Measurements from ENCODE around the gene USP25. TPM values are rescaled to one million over a fixed set of nuclear protein-coding genes. Genes with fewer than 3 reads are reported as not detected.

USP25 gene
- total RNA-seq, 5 donors from 2014 or later (not counting 1 experiment from before 2014, with no cell fraction given), result 59.8 to 74.2 (median 61.9) TPM

DNA sequence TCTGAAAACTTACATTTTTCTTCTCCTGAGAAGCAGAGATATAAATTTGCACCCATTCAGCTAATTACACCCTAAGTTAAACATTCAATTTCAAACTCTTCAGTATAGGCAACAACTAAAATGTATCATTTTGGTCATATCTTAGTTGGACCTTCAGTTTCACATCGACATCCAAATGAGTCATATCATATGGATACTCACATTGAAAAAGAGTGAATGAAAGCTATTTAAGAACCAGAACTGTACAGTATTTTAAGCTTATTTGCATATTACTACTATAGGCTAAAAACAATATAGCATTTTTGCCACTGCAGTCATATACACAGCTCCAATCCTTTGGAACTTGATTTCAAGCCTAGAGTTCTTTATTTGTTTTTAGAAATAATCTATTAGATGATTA lies 33.6 kb downstream of the USP25 start:
- CTCF ChIA-PET, result interaction anchor here in 1 of 2 donors (0.5 kb wide), 2 partner anchors 118 to 210 kb away, joined by 3 read pairs; no protein-coding TSS in a partner anchor
- Histone ChIP-seq H3K27me3 (replicated peaks in 1 of 2; ENCODE audit: control insufficient read depth in 2 of 2, extremely low read depth in 1 of 2, insufficient read depth in 2 of 2, low read length in 1 of 2) (no peaks in the 10 kb centered on the region), H3K36me3 (ENCODE audit: control insufficient read depth in 2 of 2, extremely low read depth in 1 of 2, insufficient read depth in 1 of 2, low read length in 1 of 2) (peaks cover 7 to 12% of the 10 kb centered on the region in 2 donors), H3K4me1 (ENCODE audit: control insufficient read depth in 1 of 2, extremely low read depth in 1 of 2, insufficient read depth in 2 of 2, low read length in 2 of 2) (peaks cover 0 to 6% of the 10 kb centered on the region in 2 experiments), H3K27ac (ENCODE audit: low read length) (no peak overlapping the region), H3K4me3 (ENCODE audit: control insufficient read depth in 1 of 2, extremely low read depth in 1 of 2, low read length in 1 of 2) (no peak overlapping the region), H3K9me3 (no peaks in the 10 kb centered on the region)
- Mint-ChIP-seq H3K27ac (peak overlapping the region in 1 of 2 donors; percentile 41), H3K9me3 (peaks cover 0 to 6% (median 2%) of the 10 kb centered on the region in 3 donors), H3K36me3 (peaks cover 48% of the 10 kb centered on the region), H3K27me3 (no peaks in the 10 kb centered on the region), H3K4me1 (peaks cover 72 to 74% (median 73%) of the 10 kb centered on the region in 3 donors), H3K4me3 (no peak overlapping the region)
- ATAC-seq (replicated peaks in 1 of 4) (no peak), DNase-seq (no peak)
- POLR2A ChIA-PET, result no interaction called here
- no CpG with 5 or more reads among the region's 1 CpG for WGBS (ENCODE audit: insufficient coverage)

DNA sequence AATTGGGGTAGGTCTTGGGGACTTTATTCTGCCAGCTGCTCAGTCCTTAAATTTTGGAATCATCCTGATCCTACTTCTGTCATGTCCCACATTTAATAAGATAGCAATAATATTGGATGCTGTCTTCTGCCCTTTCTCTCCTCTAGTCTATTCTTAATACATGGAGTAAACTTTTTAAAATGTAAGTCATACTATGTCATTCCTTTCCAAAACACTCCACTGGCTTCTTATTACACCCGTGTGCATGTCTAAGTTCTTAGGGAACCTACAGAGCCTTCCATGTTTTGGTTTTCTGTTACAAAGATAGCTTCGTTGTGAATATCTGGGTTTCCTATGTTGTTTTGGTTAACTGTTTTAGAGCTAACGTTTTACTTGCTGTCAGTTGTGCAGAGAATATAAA lies 35.1 kb downstream of the USP25 start:
- H3K36me3 ChIP-seq (ENCODE audit: control insufficient read depth in 2 of 2, extremely low read depth in 1 of 2, insufficient read depth in 1 of 2, low read length in 1 of 2), result peaks cover 7 to 12% of the 10 kb centered on the region in 2 donors
- no peak overlapping the region for H3K4me3 ChIP-seq (ENCODE audit: control insufficient read depth in 1 of 2, extremely low read depth in 1 of 2, low read length in 1 of 2)
- ChIA-PET POLR2A (interaction anchor here in 1 of 2 donors (0.7 kb wide), 1 partner anchor 36 kb away, joined by 12 read pairs; no protein-coding TSS in a partner anchor), CTCF (no interaction called here)
- no peaks in the 10 kb centered on the region for H3K9me3 ChIP-seq
- H3K27ac ChIP-seq (ENCODE audit: low read length), result no peak overlapping the region
- peaks cover 0 to 6% of the 10 kb centered on the region in 2 experiments for H3K4me1 ChIP-seq (ENCODE audit: control insufficient read depth in 1 of 2, extremely low read depth in 1 of 2, insufficient read depth in 2 of 2, low read length in 2 of 2)
- Mint-ChIP-seq H3K27ac (no peak overlapping the region), H3K9me3 (peaks cover 0 to 6% (median 2%) of the 10 kb centered on the region in 3 donors), H3K36me3 (peaks cover 53% of the 10 kb centered on the region), H3K4me3 (no peak overlapping the region), H3K27me3 (no peaks in the 10 kb centered on the region), H3K4me1 (peaks cover 69 to 73% (median 72%) of the 10 kb centered on the region in 3 donors)
- DNase-seq, result no peak
- WGBS (ENCODE audit: insufficient coverage), result 100% methylated on average over 1 of the region's 3 CpGs
- H3K27me3 ChIP-seq (replicated peaks in 1 of 2; ENCODE audit: control insufficient read depth in 2 of 2, extremely low read depth in 1 of 2, insufficient read depth in 2 of 2, low read length in 1 of 2), result no peaks in the 10 kb centered on the region
- ATAC-seq (replicated peaks in 1 of 4), result no peak

GRCh38 chr21:15766952-15767603 lies 37.3 kb downstream of the USP25 start:
- H3K27me3 Mint-ChIP-seq, result no peaks in the 10 kb centered on the region
- no peaks in the 10 kb centered on the region for H3K9me3 ChIP-seq
- ChIA-PET CTCF (interaction anchor here in 1 of 2 donors (0.5 kb wide), 1 partner anchor 33 kb away, joined by 3 read pairs; no protein-coding TSS in a partner anchor), POLR2A (interaction anchor here (0.6 to 1.2 kb wide), 3 partner anchors 11 to 33 kb away, joined by 3 to 4 read pairs (median 3); no protein-coding TSS in a partner anchor)
- H3K27ac ChIP-seq (ENCODE audit: low read length), result no peak overlapping the region
- peaks cover 0 to 1% (median 1%) of the 10 kb centered on the region in 3 donors for H3K9me3 Mint-ChIP-seq
- ATAC-seq (replicated peaks in 1 of 4) (no peak), DNase-seq (no peak)
- H3K27ac Mint-ChIP-seq, result peak overlapping the region in 1 of 2 donors; percentile 45
- H3K36me3 Mint-ChIP-seq, result peaks cover 58% of the 10 kb centered on the region
- WGBS (ENCODE audit: insufficient coverage), result no CpG with 5 or more reads among the region's 1 CpG
- H3K4me3 ChIP-seq (ENCODE audit: control insufficient read depth in 1 of 2, extremely low read depth in 1 of 2, low read length in 1 of 2), result no peak overlapping the region
- H3K4me1 Mint-ChIP-seq, result peaks cover 65 to 71% (median 69%) of the 10 kb centered on the region in 3 donors
- no peaks in the 10 kb centered on the region for H3K4me1 ChIP-seq (ENCODE audit: control insufficient read depth in 1 of 2, extremely low read depth in 1 of 2, insufficient read depth in 2 of 2, low read length in 2 of 2)
- peaks cover 0 to 12% of the 10 kb centered on the region in 2 donors for H3K36me3 ChIP-seq (ENCODE audit: control insufficient read depth in 2 of 2, extremely low read depth in 1 of 2, insufficient read depth in 1 of 2, low read length in 1 of 2)
- H3K27me3 ChIP-seq (replicated peaks in 1 of 2; ENCODE audit: control insufficient read depth in 2 of 2, extremely low read depth in 1 of 2, insufficient read depth in 2 of 2, low read length in 1 of 2), result no peaks in the 10 kb centered on the region
- H3K4me3 Mint-ChIP-seq, result no peak overlapping the region

GRCh38 chr21:15768045-15768601 lies 38.3 kb downstream of the USP25 start:
- H3K4me1 Mint-ChIP-seq, result peaks cover 62 to 71% (median 69%) of the 10 kb centered on the region in 3 donors
- ChIA-PET CTCF (no interaction called here), POLR2A (no interaction called here)
- DNase-seq, result no peak
- no peaks in the 10 kb centered on the region for H3K9me3 ChIP-seq
- no CpG with 5 or more reads among the region's 5 CpGs for WGBS (ENCODE audit: insufficient coverage)
- peaks cover 58% of the 10 kb centered on the region for H3K36me3 Mint-ChIP-seq
- H3K4me3 Mint-ChIP-seq, result no peak overlapping the region
- no peaks in the 10 kb centered on the region for H3K27me3 Mint-ChIP-seq
- H3K4me1 ChIP-seq (ENCODE audit: control insufficient read depth in 1 of 2, extremely low read depth in 1 of 2, insufficient read depth in 2 of 2, low read length in 2 of 2), result no peaks in the 10 kb centered on the region
- H3K27ac Mint-ChIP-seq, result no peak overlapping the region
- no peak overlapping the region for H3K27ac ChIP-seq (ENCODE audit: low read length)
- no peaks in the 10 kb centered on the region for H3K27me3 ChIP-seq (replicated peaks in 1 of 2; ENCODE audit: control insufficient read depth in 2 of 2, extremely low read depth in 1 of 2, insufficient read depth in 2 of 2, low read length in 1 of 2)
- H3K36me3 ChIP-seq (ENCODE audit: control insufficient read depth in 2 of 2, extremely low read depth in 1 of 2, insufficient read depth in 1 of 2, low read length in 1 of 2), result peaks cover 0 to 8% of the 10 kb centered on the region in 2 donors
- H3K9me3 Mint-ChIP-seq, result no peaks in the 10 kb centered on the region
- H3K4me3 ChIP-seq (ENCODE audit: control insufficient read depth in 1 of 2, extremely low read depth in 1 of 2, low read length in 1 of 2), result no peak overlapping the region
- ATAC-seq (replicated peaks in 1 of 4), result no peak

DNA sequence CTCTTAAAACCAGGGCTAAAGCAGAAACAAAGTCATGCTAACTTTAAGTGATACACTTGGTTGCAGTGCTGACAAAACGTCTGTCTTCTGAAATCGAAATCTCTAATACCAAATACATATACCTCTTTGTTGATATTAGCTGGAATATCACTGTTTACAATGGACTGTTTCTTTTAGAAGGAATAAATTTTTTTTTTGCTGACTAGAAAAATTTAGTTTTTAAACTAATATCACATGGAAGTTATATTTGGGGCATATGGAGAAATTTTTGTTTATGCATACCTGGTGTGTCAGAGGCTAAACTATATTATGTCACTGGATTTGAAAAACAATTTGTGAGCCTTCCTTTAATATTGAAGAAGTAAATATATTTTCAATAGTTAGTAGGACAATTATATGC lies 39.1 kb downstream of the USP25 start:
- H3K4me1 Mint-ChIP-seq, result peaks cover 60 to 72% (median 72%) of the 10 kb centered on the region in 3 donors
- ChIA-PET POLR2A (no interaction called here), CTCF (no interaction called here)
- no peak overlapping the region for H3K27ac ChIP-seq (ENCODE audit: low read length)
- H3K27me3 ChIP-seq (replicated peaks in 1 of 2; ENCODE audit: control insufficient read depth in 2 of 2, extremely low read depth in 1 of 2, insufficient read depth in 2 of 2, low read length in 1 of 2), result no peaks in the 10 kb centered on the region
- no peaks in the 10 kb centered on the region for H3K9me3 Mint-ChIP-seq
- H3K27ac Mint-ChIP-seq, result no peak overlapping the region
- no peaks in the 10 kb centered on the region for H3K4me1 ChIP-seq (ENCODE audit: control insufficient read depth in 1 of 2, extremely low read depth in 1 of 2, insufficient read depth in 2 of 2, low read length in 2 of 2)
- peaks cover 0 to 4% of the 10 kb centered on the region in 2 donors for H3K36me3 ChIP-seq (ENCODE audit: control insufficient read depth in 2 of 2, extremely low read depth in 1 of 2, insufficient read depth in 1 of 2, low read length in 1 of 2)
- WGBS (ENCODE audit: insufficient coverage), result no CpG with 5 or more reads among the region's 2 CpGs
- ATAC-seq (replicated peaks in 1 of 4) (no peak), DNase-seq (no peak)
- H3K4me3 ChIP-seq (ENCODE audit: control insufficient read depth in 1 of 2, extremely low read depth in 1 of 2, low read length in 1 of 2), result no peak overlapping the region
- no peaks in the 10 kb centered on the region for H3K27me3 Mint-ChIP-seq
- H3K4me3 Mint-ChIP-seq, result no peak overlapping the region
- H3K9me3 ChIP-seq, result no peaks in the 10 kb centered on the region
- peaks cover 60% of the 10 kb centered on the region for H3K36me3 Mint-ChIP-seq

- Mint-ChIP-seq H3K36me3 (peaks cover 58% of the 10 kb centered on the region), H3K4me1 (peaks cover 58 to 75% (median 72%) of the 10 kb centered on the region in 3 donors), H3K9me3 (no peaks in the 10 kb centered on the region), H3K4me3 (no peak overlapping the region), H3K27me3 (no peaks in the 10 kb centered on the region), H3K27ac (no peak overlapping the region)
- Histone ChIP-seq H3K4me1 (ENCODE audit: control insufficient read depth in 1 of 2, extremely low read depth in 1 of 2, insufficient read depth in 2 of 2, low read length in 2 of 2) (no peaks in the 10 kb centered on the region), H3K36me3 (ENCODE audit: control insufficient read depth in 2 of 2, extremely low read depth in 1 of 2, insufficient read depth in 1 of 2, low read length in 1 of 2) (peaks cover 0 to 2% of the 10 kb centered on the region in 2 donors), H3K9me3 (no peaks in the 10 kb centered on the region), H3K4me3 (ENCODE audit: control insufficient read depth in 1 of 2, extremely low read depth in 1 of 2, low read length in 1 of 2) (no peak overlapping the region), H3K27me3 (replicated peaks in 1 of 2; ENCODE audit: control insufficient read depth in 2 of 2, extremely low read depth in 1 of 2, insufficient read depth in 2 of 2, low read length in 1 of 2) (no peaks in the 10 kb centered on the region), H3K27ac (ENCODE audit: low read length) (no peak overlapping the region)
- ChIA-PET POLR2A (interaction anchor here (0.5 to 0.6 kb wide), 2 partner anchors 17 kb away, joined by 4 read pairs; no protein-coding TSS in a partner anchor), CTCF (interaction anchor here (0.6 to 0.7 kb wide), 2 partner anchors 67 to 1678 kb away, joined by 3 read pairs; no protein-coding TSS in a partner anchor)
- 96% methylated on average over 4 of the region's 6 CpGs for WGBS (ENCODE audit: insufficient coverage)
- ATAC-seq (replicated peaks in 1 of 4), result no peak
- DNase-seq, result no peak
These were observed 41.5 kb downstream of the USP25 start for GRCh38 chr21:15771311-15771710.

All from T-cell (primary cell).